Mesendoderm (in vitro differentiated cells): ENCODE measurements around the gene ZNF618.

Experiments
- DNase-seq: peaks from one replicate; pipeline ENCODE4 v3.0.0; 2013
- H2AK5ac ChIP-seq: 2 replicates; pipeline ENCODE4 v1.6.1; 2013; ENCODE audit warnings: low read length, inconsistent platforms
- H2BK120ac ChIP-seq: 2 replicates; pipeline ENCODE4 v1.6.1; 2013; ENCODE audit warnings: low read depth, mild to moderate bottlenecking, low read length, moderate library complexity, mixed read lengths
- H2BK15ac ChIP-seq: replicated peaks from 2 replicates; pipeline ENCODE4 v1.6.1; 2013; ENCODE audit warnings: low read depth, mild to moderate bottlenecking, moderate library complexity
- H2BK5ac ChIP-seq: 2 replicates; pipeline ENCODE4 v1.6.1; 2013; ENCODE audit warnings: low read length, inconsistent platforms
- H3K18ac ChIP-seq: 2 replicates; pipeline ENCODE4 v1.6.1; 2013; ENCODE audit warnings: mild to moderate bottlenecking, low read length, mixed read lengths
- H3K23ac ChIP-seq: one replicate; pipeline ENCODE4 v1.6.1; 2013; ENCODE audit warnings: low read length
- H3K27ac ChIP-seq: 2 replicates; pipeline ENCODE4 v1.5.1; 2013; ENCODE audit warnings: low read depth, mild to moderate bottlenecking, inconsistent platforms, low read length, moderate library complexity
- H3K27me3 ChIP-seq: 2 replicates; pipeline ENCODE4 v1.6.1; 2013; ENCODE audit warnings: low read length, control low read depth, mild to moderate bottlenecking, inconsistent platforms; ENCODE audit not compliant: insufficient read depth, poor library complexity
- H3K36me3 ChIP-seq: 2 replicates; pipeline ENCODE4 v1.6.1; 2013; ENCODE audit warnings: low read length, inconsistent platforms; ENCODE audit not compliant: control insufficient read depth, insufficient read depth
- H3K4ac ChIP-seq: one replicate; pipeline ENCODE4 v1.6.1; 2013; ENCODE audit warnings: low read depth, mild to moderate bottlenecking, low read length, moderate library complexity
- H3K4me1 ChIP-seq: 2 replicates; pipeline ENCODE4 v1.6.1; 2013; ENCODE audit warnings: low read depth, low read length, inconsistent platforms; ENCODE audit not compliant: control insufficient read depth
- H3K4me2 ChIP-seq: 2 replicates; pipeline ENCODE4 v1.6.1; 2013; ENCODE audit warnings: low read length
- H3K4me3 ChIP-seq: 2 replicates; pipeline ENCODE4 v1.5.1; 2013; ENCODE audit warnings: mild to moderate bottlenecking, low read length
- H3K56ac ChIP-seq: one replicate; pipeline ENCODE4 v1.6.1; 2013; ENCODE audit warnings: low read length
- H3K79me1 ChIP-seq: 2 replicates; pipeline ENCODE4 v1.6.1; 2013; ENCODE audit warnings: low read length, inconsistent platforms
- H3K79me2 ChIP-seq: 2 replicates; pipeline ENCODE4 v1.6.1; 2013; ENCODE audit warnings: mild to moderate bottlenecking, low read length; ENCODE audit not compliant: control insufficient read depth, insufficient read depth
- H3K9ac ChIP-seq: 2 replicates; pipeline ENCODE4 v1.6.1; 2013; ENCODE audit warnings: low read length, inconsistent platforms
- H4K5ac ChIP-seq: one replicate; pipeline ENCODE4 v1.6.1; 2013; ENCODE audit warnings: low read length
- H4K8ac ChIP-seq: one replicate; pipeline ENCODE4 v1.6.1; 2013; ENCODE audit warnings: low read depth, mild to moderate bottlenecking, control low read depth, low read length, moderate library complexity
- WGBS: extraction: QIAGEN DNeasy Blood & Tissue Kit; methylation state at CpG from one replicate; pipeline ENCODE4 v1.1.7; 2013; ENCODE audit warnings: low lambda C conversion rate, missing lambda C conversion rate; ENCODE audit not compliant: insufficient coverage; ENCODE audit errors: extremely low coverage; 5-methylcytosine and 5-hydroxymethylcytosine counted together

The ZNF618 gene

GRCh38 chr9:113885183-113886025, 9.3 kb downstream of the ZNF618 start:
- H2BK120ac ChIP-seq, result no peak overlapping the region
- no peak overlapping the region for H3K23ac ChIP-seq
- H2BK15ac ChIP-seq, result no peak overlapping the region
- no peak overlapping the region for H3K9ac ChIP-seq
- no peak overlapping the region for H2AK5ac ChIP-seq
- no peak overlapping the region for H3K4me3 ChIP-seq
- no CpG with 5 or more reads among the region's 8 CpGs for WGBS
- H3K27me3 ChIP-seq, result no peaks in the 10 kb centered on the region
- no peak overlapping the region for H3K18ac ChIP-seq
- peaks cover 41% of the 10 kb centered on the region for H3K79me2 ChIP-seq
- H3K4me1 ChIP-seq, result no peaks in the 10 kb centered on the region
- no peak overlapping the region for H3K27ac ChIP-seq
- no peak for DNase-seq
- no peak overlapping the region for H2BK5ac ChIP-seq
- no peak overlapping the region for H4K5ac ChIP-seq
- H3K79me1 ChIP-seq, result peaks cover 31% of the 10 kb centered on the region
- no peak overlapping the region for H3K4me2 ChIP-seq
- H4K8ac ChIP-seq, result no peak overlapping the region
- no peak overlapping the region for H3K56ac ChIP-seq
- H3K36me3 ChIP-seq, result no peaks in the 10 kb centered on the region
- H3K4ac ChIP-seq, result no peak overlapping the region

DNA sequence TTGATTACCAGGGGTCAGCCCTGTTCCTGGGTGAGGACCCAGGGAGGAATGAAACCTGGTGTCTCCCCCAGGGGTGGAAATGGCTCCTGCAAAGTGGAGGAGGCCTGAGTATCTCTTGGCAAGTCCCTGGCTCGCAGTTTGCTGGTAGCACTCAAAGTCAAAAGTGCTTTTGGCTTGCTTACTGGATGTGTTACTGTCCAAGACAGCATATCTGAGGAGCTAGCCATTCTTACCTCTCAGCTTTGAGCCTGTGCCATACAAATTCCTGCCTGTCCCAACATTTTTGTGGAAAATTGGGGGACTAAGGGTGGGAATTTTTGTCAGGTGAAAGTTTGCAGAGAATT, 9.9 kb downstream of the ZNF618 start:
- Histone ChIP-seq H3K4me2 (no peak overlapping the region), H3K4me3 (no peak overlapping the region)
- WGBS, result no CpG with 5 or more reads among the region's 1 CpG

GRCh38 chr9:113886466-113886865, 10.4 kb downstream of the ZNF618 start:
- Histone ChIP-seq H3K4me1 (no peaks in the 10 kb centered on the region), H3K36me3 (no peaks in the 10 kb centered on the region), H3K27me3 (no peaks in the 10 kb centered on the region), H3K56ac (no peak overlapping the region), H2BK15ac (no peak overlapping the region), H2AK5ac (no peak overlapping the region), H3K18ac (no peak overlapping the region), H3K23ac (no peak overlapping the region), H3K4ac (no peak overlapping the region), H3K79me2 (peaks cover 36% of the 10 kb centered on the region), H2BK120ac (no peak overlapping the region), H2BK5ac (no peak overlapping the region), H4K8ac (no peak overlapping the region), H3K4me2 (no peak overlapping the region), H3K9ac (no peak overlapping the region), H3K27ac (no peak overlapping the region), H3K79me1 (peaks cover 30% of the 10 kb centered on the region), H4K5ac (no peak overlapping the region), H3K4me3 (no peak overlapping the region)
- no CpG with 5 or more reads among the region's 1 CpG for WGBS
- DNase-seq, result peak; percentile 50

More for the DNA sequence above, 9.9 kb downstream of the ZNF618 start:
- H4K5ac ChIP-seq, result no peak overlapping the region
- DNase-seq, result no peak
- no peaks in the 10 kb centered on the region for H3K4me1 ChIP-seq
- H3K9ac ChIP-seq, result no peak overlapping the region
- no peak overlapping the region for H3K4ac ChIP-seq
- H2BK120ac ChIP-seq, result no peak overlapping the region
- no peak overlapping the region for H4K8ac ChIP-seq
- no peaks in the 10 kb centered on the region for H3K27me3 ChIP-seq
- no peak overlapping the region for H2AK5ac ChIP-seq
- no peak overlapping the region for H3K56ac ChIP-seq
- no peak overlapping the region for H3K27ac ChIP-seq
- H3K23ac ChIP-seq, result no peak overlapping the region
- H2BK5ac ChIP-seq, result no peak overlapping the region
- no peak overlapping the region for H3K18ac ChIP-seq
- no peaks in the 10 kb centered on the region for H3K36me3 ChIP-seq
- H3K79me1 ChIP-seq, result peaks cover 30% of the 10 kb centered on the region
- H3K79me2 ChIP-seq, result peaks cover 37% of the 10 kb centered on the region
- H2BK15ac ChIP-seq, result no peak overlapping the region

- Histone ChIP-seq H2BK15ac (no peak overlapping the region), H2BK5ac (no peak overlapping the region), H3K79me2 (peaks cover 33% of the 10 kb centered on the region), H3K23ac (no peak overlapping the region), H3K9ac (no peak overlapping the region), H4K5ac (no peak overlapping the region), H2BK120ac (no peak overlapping the region), H3K4ac (no peak overlapping the region), H3K4me3 (no peak overlapping the region), H3K27me3 (no peaks in the 10 kb centered on the region), H3K36me3 (no peaks in the 10 kb centered on the region), H3K18ac (no peak overlapping the region), H3K27ac (no peak overlapping the region), H3K56ac (no peak overlapping the region), H3K4me2 (no peak overlapping the region), H2AK5ac (no peak overlapping the region), H4K8ac (no peak overlapping the region), H3K4me1 (no peaks in the 10 kb centered on the region), H3K79me1 (peaks cover 28% of the 10 kb centered on the region)
- WGBS, result no CpG with 5 or more reads among the region's 2 CpGs
- no peak for DNase-seq
These were observed 10.8 kb downstream of the ZNF618 start for GRCh38 chr9:113886933-113887332.

- Histone ChIP-seq H3K79me1 (peaks cover 26% of the 10 kb centered on the region), H3K4ac (no peak overlapping the region), H3K36me3 (no peaks in the 10 kb centered on the region), H4K8ac (no peak overlapping the region), H3K56ac (no peak overlapping the region), H4K5ac (no peak overlapping the region), H3K4me3 (no peak overlapping the region), H3K79me2 (peaks cover 28% of the 10 kb centered on the region), H3K4me1 (no peaks in the 10 kb centered on the region), H3K27me3 (no peaks in the 10 kb centered on the region), H2AK5ac (no peak overlapping the region), H2BK120ac (no peak overlapping the region), H3K9ac (no peak overlapping the region), H2BK15ac (no peak overlapping the region), H3K4me2 (no peak overlapping the region), H3K27ac (no peak overlapping the region), H3K18ac (no peak overlapping the region), H2BK5ac (no peak overlapping the region), H3K23ac (no peak overlapping the region)
- no peak for DNase-seq
- no CpG with 5 or more reads among the region's 5 CpGs for WGBS
These were observed 11.3 kb downstream of the ZNF618 start for GRCh38 chr9:113887436-113887835.

GRCh38 chr9:113888336-113888735, 12.2 kb downstream of the ZNF618 start:
- Histone ChIP-seq H3K18ac (no peak overlapping the region), H3K79me2 (peaks cover 19% of the 10 kb centered on the region), H3K4me1 (no peaks in the 10 kb centered on the region), H4K5ac (no peak overlapping the region), H4K8ac (no peak overlapping the region), H3K4ac (no peak overlapping the region), H3K36me3 (no peaks in the 10 kb centered on the region), H2AK5ac (no peak overlapping the region), H3K27me3 (no peaks in the 10 kb centered on the region), H3K4me2 (no peak overlapping the region), H3K4me3 (no peak overlapping the region), H3K27ac (no peak overlapping the region), H3K9ac (no peak overlapping the region), H2BK120ac (no peak overlapping the region), H3K56ac (no peak overlapping the region), H2BK15ac (no peak overlapping the region), H2BK5ac (no peak overlapping the region), H3K23ac (no peak overlapping the region), H3K79me1 (peaks cover 24% of the 10 kb centered on the region)
- WGBS, result no CpG with 5 or more reads among the region's 8 CpGs
- no peak for DNase-seq
